ENCODE results near the gene SFMBT1. TPM values are rescaled to one million over a fixed set of nuclear protein-coding genes. Genes with fewer than 3 reads are reported as not detected.

Gene SFMBT1
- polyA plus RNA-seq, 2 donors = 2.3 to 3.7 TPM

DNA sequence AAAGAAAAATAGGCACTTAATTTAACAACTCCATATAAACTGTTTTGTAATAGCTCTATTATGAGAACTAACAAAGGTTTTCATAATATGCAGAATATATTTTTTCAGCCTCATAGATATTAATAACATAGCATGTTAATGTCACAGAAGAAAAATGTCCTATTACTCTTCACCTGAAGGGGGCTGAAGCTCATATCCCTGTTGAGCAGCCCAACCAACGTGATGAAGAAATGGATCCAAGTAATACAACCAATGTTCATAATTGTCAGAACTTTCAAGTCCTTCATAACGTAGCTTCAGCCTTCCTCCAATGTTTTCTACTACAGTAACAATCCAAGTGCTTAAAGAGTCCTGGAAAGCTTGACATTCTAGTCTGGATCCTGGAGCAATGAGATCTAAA is 114.0 kb downstream of the SFMBT1 start:
- 77 to 87% methylated on average over 2 of the region's 2 CpGs for WGBS, 2 donors
- Histone ChIP-seq H3K27ac (ENCODE audit: low read depth in 2 of 2, low read length in 1 of 2) (no peak overlapping the region), H3K9me3 (ENCODE audit: control insufficient read depth in 2 of 2, insufficient read depth in 1 of 2, low read depth in 1 of 2, low read length in 1 of 2) (no peaks in the 10 kb centered on the region)

DNA sequence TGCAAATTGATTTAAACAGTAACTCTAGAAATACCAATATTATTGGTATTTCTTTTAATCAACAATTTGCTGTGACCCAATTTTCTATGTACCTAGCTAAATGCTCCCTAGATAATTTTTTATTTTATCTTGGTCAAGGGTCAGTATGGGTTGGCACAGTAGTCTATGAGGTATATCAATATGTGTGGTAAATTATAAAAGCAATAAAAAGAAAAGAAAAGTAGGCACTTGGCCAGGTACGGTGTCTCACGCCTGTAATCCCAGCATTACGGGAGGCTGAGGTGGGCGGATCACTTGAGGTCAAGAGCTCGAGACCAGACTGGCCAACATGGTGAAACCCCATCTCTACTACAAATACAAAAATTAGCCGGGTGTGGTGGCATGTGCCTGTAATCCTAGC is 114.5 kb downstream of the SFMBT1 start:
- Histone ChIP-seq H3K4me1 (ENCODE audit: control insufficient read depth in 2 of 2, insufficient read depth in 2 of 2, low read length in 1 of 2) (no peaks in the 10 kb centered on the region), H3K4me3 (ENCODE audit: low read depth in 1 of 2, low read length in 2 of 2) (no peak overlapping the region), H3K36me3 (ENCODE audit: control insufficient read depth in 2 of 2, insufficient read depth in 2 of 2, low read length in 1 of 2) (peaks cover 2 to 5% of the 10 kb centered on the region in 2 donors), H3K9me3 (ENCODE audit: control insufficient read depth in 2 of 2, insufficient read depth in 1 of 2, low read depth in 1 of 2, low read length in 1 of 2) (no peaks in the 10 kb centered on the region), H3K27me3 (ENCODE audit: control insufficient read depth in 1 of 2, insufficient read depth in 2 of 2, low read length in 2 of 2) (no peaks in the 10 kb centered on the region), H3K27ac (ENCODE audit: low read depth in 2 of 2, low read length in 1 of 2) (no peak overlapping the region)
- 85 to 90% methylated on average over 6 of the region's 6 CpGs for WGBS, 2 donors

More for the DNA sequence above, 114.0 kb downstream of the SFMBT1 start:
- Histone ChIP-seq H3K27me3 (ENCODE audit: control insufficient read depth in 1 of 2, insufficient read depth in 2 of 2, low read length in 2 of 2) (no peaks in the 10 kb centered on the region), H3K36me3 (ENCODE audit: control insufficient read depth in 2 of 2, insufficient read depth in 2 of 2, low read length in 1 of 2) (peaks cover 2 to 5% of the 10 kb centered on the region in 2 donors), H3K4me1 (ENCODE audit: control insufficient read depth in 2 of 2, insufficient read depth in 2 of 2, low read length in 1 of 2) (no peaks in the 10 kb centered on the region), H3K4me3 (ENCODE audit: low read depth in 1 of 2, low read length in 2 of 2) (no peak overlapping the region)

DNA sequence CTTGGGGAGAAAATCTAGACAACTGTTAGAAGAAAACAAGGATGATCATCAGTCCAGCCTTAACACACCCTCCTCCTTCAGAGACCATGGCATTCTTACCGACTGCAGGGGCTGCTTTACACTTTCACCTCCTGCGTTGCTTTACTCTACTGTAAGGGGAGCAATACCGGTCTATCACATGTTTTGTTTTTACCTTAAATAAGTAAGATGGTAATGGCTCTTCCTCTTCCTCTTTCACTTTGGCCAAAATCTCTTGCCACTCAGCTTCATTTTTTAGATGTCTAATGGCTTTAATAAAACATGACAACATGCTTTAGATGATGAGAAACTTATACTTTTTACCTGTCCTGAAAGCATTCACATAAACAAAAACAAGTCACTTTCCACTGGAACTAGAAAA is 115.1 kb downstream of the SFMBT1 start:
- 90 to 92% methylated on average over 3 of the region's 3 CpGs for WGBS, 2 donors
- Histone ChIP-seq H3K4me3 (ENCODE audit: low read depth in 1 of 2, low read length in 2 of 2) (no peak overlapping the region), H3K27me3 (ENCODE audit: control insufficient read depth in 1 of 2, insufficient read depth in 2 of 2, low read length in 2 of 2) (no peaks in the 10 kb centered on the region), H3K27ac (ENCODE audit: low read depth in 2 of 2, low read length in 1 of 2) (no peak overlapping the region), H3K9me3 (ENCODE audit: control insufficient read depth in 2 of 2, insufficient read depth in 1 of 2, low read depth in 1 of 2, low read length in 1 of 2) (no peaks in the 10 kb centered on the region), H3K4me1 (ENCODE audit: control insufficient read depth in 2 of 2, insufficient read depth in 2 of 2, low read length in 1 of 2) (no peaks in the 10 kb centered on the region), H3K36me3 (ENCODE audit: control insufficient read depth in 2 of 2, insufficient read depth in 2 of 2, low read length in 1 of 2) (peaks cover 2 to 5% of the 10 kb centered on the region in 2 donors)

DNA sequence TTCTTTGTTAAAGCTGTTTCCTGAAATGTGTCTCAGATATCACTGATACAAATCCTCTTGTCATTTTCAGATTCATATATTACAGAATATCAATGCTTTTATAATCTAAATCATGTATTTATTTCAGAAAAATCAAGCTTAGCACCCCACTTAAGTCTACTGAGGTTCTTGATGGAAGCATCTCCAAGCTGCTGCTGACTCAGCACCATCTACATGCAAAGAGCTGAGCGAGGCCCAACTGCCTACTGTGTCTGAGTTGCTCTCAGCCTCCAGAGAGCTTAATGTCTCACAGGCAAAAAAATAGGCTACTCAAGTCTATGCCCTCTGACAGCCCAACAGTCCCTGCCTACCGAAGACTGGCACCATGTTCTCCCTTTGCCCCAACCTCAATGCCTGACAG is 119.3 kb downstream of the SFMBT1 start:
- H3K27me3 ChIP-seq (ENCODE audit: control insufficient read depth in 1 of 2, insufficient read depth in 2 of 2, low read length in 2 of 2) = no peaks in the 10 kb centered on the region
- peaks cover 2 to 7% of the 10 kb centered on the region in 2 donors for H3K36me3 ChIP-seq (ENCODE audit: control insufficient read depth in 2 of 2, insufficient read depth in 2 of 2, low read length in 1 of 2)
- no peaks in the 10 kb centered on the region for H3K9me3 ChIP-seq (ENCODE audit: control insufficient read depth in 2 of 2, insufficient read depth in 1 of 2, low read depth in 1 of 2, low read length in 1 of 2)
- no peak overlapping the region for H3K4me3 ChIP-seq (ENCODE audit: low read depth in 1 of 2, low read length in 2 of 2)
- 95 to 99% methylated on average over 2 of the region's 2 CpGs for WGBS, 2 donors
- no peak overlapping the region for H3K27ac ChIP-seq (ENCODE audit: low read depth in 2 of 2, low read length in 1 of 2)
- H3K4me1 ChIP-seq (ENCODE audit: control insufficient read depth in 2 of 2, insufficient read depth in 2 of 2, low read length in 1 of 2) = no peaks in the 10 kb centered on the region

DNA sequence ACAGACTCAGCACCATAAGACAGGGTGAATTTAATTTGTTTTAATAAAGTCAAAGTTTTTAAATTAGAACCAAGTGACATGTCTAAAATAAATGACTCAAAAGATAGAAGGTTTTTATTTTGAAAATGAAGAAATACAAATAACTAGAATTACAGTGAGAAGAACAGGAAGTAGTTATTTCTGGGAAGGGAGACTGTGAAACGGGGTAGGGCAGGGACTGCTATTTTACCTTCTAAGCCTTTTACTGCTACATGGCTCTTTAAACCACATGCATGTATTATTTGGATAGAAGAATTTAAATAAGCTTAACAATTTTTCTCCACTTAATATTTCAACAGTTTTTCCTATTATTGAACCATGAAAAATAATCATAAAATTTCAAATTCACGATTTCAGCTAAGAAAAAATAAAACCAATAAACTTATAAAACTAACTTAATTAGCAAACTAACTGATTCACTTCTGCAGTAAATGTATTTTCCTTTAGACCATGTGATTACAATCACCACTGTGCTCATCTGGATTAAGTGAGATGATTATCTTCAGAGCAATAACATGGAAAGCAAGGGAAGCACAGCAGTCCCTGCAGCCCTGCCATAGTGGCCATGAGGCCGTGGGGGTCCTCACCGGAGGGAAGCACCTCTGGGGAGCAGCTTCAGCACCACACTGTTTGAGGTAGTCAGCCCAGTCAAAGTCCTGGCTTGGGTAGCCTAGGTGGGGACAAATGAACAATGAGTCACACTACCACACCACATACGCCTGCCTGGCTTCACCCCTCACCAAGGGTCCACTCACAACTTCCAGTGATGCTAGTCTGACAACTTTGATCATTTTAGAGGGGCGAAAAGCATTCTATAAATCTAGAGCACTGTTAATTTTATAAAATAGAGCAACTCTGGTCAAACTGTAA is 120.2 kb downstream of the SFMBT1 start:
- Histone ChIP-seq H3K27me3 (ENCODE audit: control insufficient read depth in 1 of 2, insufficient read depth in 2 of 2, low read length in 2 of 2) (no peaks in the 10 kb centered on the region), H3K9me3 (ENCODE audit: control insufficient read depth in 2 of 2, insufficient read depth in 1 of 2, low read depth in 1 of 2, low read length in 1 of 2) (no peaks in the 10 kb centered on the region), H3K36me3 (ENCODE audit: control insufficient read depth in 2 of 2, insufficient read depth in 2 of 2, low read length in 1 of 2) (peaks cover 2 to 7% of the 10 kb centered on the region in 2 donors), H3K4me1 (ENCODE audit: control insufficient read depth in 2 of 2, insufficient read depth in 2 of 2, low read length in 1 of 2) (no peaks in the 10 kb centered on the region), H3K4me3 (ENCODE audit: low read depth in 1 of 2, low read length in 2 of 2) (no peak overlapping the region), H3K27ac (ENCODE audit: low read depth in 2 of 2, low read length in 1 of 2) (no peak overlapping the region)
- WGBS, 2 donors = 80 to 84% methylated on average over 6 of the region's 6 CpGs

DNA sequence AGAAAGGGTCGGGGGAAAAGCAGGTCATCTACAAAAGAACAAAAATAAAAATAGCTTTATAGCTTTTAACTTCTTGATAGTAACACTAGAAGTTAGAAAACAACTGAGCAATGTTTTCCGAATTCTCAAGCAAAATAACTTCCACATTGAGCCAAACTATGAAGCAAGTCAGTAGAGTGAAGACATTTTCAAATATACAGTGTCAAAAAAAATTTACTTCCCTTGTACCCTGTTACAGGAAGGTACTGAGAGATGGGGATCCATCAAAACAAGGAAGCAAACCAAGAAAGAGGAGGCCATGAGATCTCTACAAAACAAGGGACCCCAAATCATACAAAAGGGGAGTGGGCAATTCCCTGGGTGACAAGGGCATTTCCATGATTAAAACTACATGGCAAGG is 121.9 kb downstream of the SFMBT1 start:
- Histone ChIP-seq H3K27me3 (ENCODE audit: control insufficient read depth in 1 of 2, insufficient read depth in 2 of 2, low read length in 2 of 2) (no peaks in the 10 kb centered on the region), H3K4me3 (ENCODE audit: low read depth in 1 of 2, low read length in 2 of 2) (no peak overlapping the region), H3K36me3 (ENCODE audit: control insufficient read depth in 2 of 2, insufficient read depth in 2 of 2, low read length in 1 of 2) (peaks cover 0 to 9% of the 10 kb centered on the region in 2 donors), H3K9me3 (ENCODE audit: control insufficient read depth in 2 of 2, insufficient read depth in 1 of 2, low read depth in 1 of 2, low read length in 1 of 2) (no peaks in the 10 kb centered on the region), H3K4me1 (ENCODE audit: control insufficient read depth in 2 of 2, insufficient read depth in 2 of 2, low read length in 1 of 2) (no peaks in the 10 kb centered on the region), H3K27ac (ENCODE audit: low read depth in 2 of 2, low read length in 1 of 2) (no peak overlapping the region)
- WGBS, 2 donors = 94 to 95% methylated on average over 2 of the region's 2 CpGs

DNA sequence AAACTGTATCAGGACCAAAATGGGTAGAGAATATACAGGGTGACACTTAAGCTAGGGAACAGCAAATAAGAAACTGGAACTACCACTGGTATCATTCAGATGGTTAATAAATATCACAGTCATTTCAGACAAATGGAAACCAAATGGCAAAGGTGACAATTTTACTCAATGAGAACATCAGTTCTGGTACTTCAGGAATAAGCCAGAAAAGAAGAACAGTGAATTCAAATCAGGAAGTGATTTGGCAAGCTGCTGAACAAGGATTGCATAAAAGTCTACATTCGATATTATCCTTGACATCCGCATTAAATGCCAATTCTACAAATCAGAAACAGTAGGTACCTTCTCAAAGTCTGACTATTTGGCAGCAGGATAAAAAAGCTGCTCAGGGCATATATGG is 125.0 kb downstream of the SFMBT1 start:
- Histone ChIP-seq H3K27me3 (ENCODE audit: control insufficient read depth in 1 of 2, insufficient read depth in 2 of 2, low read length in 2 of 2) (no peaks in the 10 kb centered on the region), H3K9me3 (ENCODE audit: control insufficient read depth in 2 of 2, insufficient read depth in 1 of 2, low read depth in 1 of 2, low read length in 1 of 2) (no peaks in the 10 kb centered on the region), H3K27ac (ENCODE audit: low read depth in 2 of 2, low read length in 1 of 2) (no peak overlapping the region), H3K4me1 (ENCODE audit: control insufficient read depth in 2 of 2, insufficient read depth in 2 of 2, low read length in 1 of 2) (no peaks in the 10 kb centered on the region), H3K4me3 (ENCODE audit: low read depth in 1 of 2, low read length in 2 of 2) (no peak overlapping the region), H3K36me3 (ENCODE audit: control insufficient read depth in 2 of 2, insufficient read depth in 2 of 2, low read length in 1 of 2) (peaks cover 3 to 9% of the 10 kb centered on the region in 2 donors)
- 86 to 91% methylated on average over 2 of the region's 2 CpGs for WGBS, 2 donors

DNA sequence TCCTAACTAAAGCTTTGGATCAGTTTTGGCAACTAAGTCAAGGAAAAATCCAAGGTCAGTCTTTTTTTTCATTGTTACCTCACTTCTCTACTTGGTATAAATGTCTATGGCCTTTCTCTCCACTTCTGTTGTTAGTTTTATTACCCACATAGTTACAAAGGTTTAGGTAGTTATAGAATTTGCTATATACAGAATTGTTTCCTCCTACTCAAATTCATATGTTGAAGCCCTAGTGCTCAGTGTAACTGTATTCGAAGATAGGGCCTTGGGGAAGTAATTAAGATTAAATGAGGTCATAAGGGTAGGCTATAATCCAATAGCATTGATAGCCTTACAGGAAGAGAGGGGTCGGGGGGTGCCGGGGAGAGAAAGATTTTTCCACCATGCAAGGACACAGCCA is 128.8 kb downstream of the SFMBT1 start:
- WGBS, 2 donors = 69 to 87% methylated on average over 3 of the region's 3 CpGs
- H3K4me1 ChIP-seq (ENCODE audit: control insufficient read depth in 2 of 2, insufficient read depth in 2 of 2, low read length in 1 of 2) = no peaks in the 10 kb centered on the region
- no peaks in the 10 kb centered on the region for H3K9me3 ChIP-seq (ENCODE audit: control insufficient read depth in 2 of 2, insufficient read depth in 1 of 2, low read depth in 1 of 2, low read length in 1 of 2)
- H3K36me3 ChIP-seq (ENCODE audit: control insufficient read depth in 2 of 2, insufficient read depth in 2 of 2, low read length in 1 of 2) = peaks cover 3 to 10% of the 10 kb centered on the region in 2 donors
- no peak overlapping the region for H3K4me3 ChIP-seq (ENCODE audit: low read depth in 1 of 2, low read length in 2 of 2)
- H3K27me3 ChIP-seq (ENCODE audit: control insufficient read depth in 1 of 2, insufficient read depth in 2 of 2, low read length in 2 of 2) = no peaks in the 10 kb centered on the region
- no peak overlapping the region for H3K27ac ChIP-seq (ENCODE audit: low read depth in 2 of 2, low read length in 1 of 2)

DNA sequence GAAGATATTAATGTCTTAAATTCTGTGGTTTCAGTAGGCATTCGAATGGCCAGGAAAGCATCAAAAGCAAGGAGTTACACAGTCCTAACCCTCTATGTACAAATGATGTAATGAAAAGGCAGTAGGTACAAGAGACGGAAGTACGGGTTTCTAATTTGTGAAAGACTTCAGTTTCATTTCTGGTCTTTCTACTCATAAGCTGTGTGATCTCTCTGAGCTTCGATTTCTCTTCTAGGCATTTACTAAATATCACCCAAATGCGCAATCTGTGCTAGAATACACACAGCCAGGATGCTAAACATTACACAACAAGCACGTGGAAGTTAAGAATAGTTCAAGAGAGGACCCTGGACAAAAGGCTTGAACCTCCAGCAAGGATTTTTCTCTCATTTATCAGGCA is 130.6 kb downstream of the SFMBT1 start:
- Histone ChIP-seq H3K36me3 (ENCODE audit: control insufficient read depth in 2 of 2, insufficient read depth in 2 of 2, low read length in 1 of 2) (peaks cover 3 to 10% of the 10 kb centered on the region in 2 donors), H3K27ac (ENCODE audit: low read depth in 2 of 2, low read length in 1 of 2) (no peak overlapping the region), H3K27me3 (ENCODE audit: control insufficient read depth in 1 of 2, insufficient read depth in 2 of 2, low read length in 2 of 2) (no peaks in the 10 kb centered on the region), H3K4me1 (ENCODE audit: control insufficient read depth in 2 of 2, insufficient read depth in 2 of 2, low read length in 1 of 2) (no peaks in the 10 kb centered on the region), H3K9me3 (ENCODE audit: control insufficient read depth in 2 of 2, insufficient read depth in 1 of 2, low read depth in 1 of 2, low read length in 1 of 2) (no peaks in the 10 kb centered on the region), H3K4me3 (ENCODE audit: low read depth in 1 of 2, low read length in 2 of 2) (no peak overlapping the region)
- 88 to 91% methylated on average over 6 of the region's 6 CpGs for WGBS, 2 donors

Data from esophagus (tissue), 2 donors.